ENCODE measurements around the gene GPRC5A.

- TF ChIP-seq, protein P1, sequence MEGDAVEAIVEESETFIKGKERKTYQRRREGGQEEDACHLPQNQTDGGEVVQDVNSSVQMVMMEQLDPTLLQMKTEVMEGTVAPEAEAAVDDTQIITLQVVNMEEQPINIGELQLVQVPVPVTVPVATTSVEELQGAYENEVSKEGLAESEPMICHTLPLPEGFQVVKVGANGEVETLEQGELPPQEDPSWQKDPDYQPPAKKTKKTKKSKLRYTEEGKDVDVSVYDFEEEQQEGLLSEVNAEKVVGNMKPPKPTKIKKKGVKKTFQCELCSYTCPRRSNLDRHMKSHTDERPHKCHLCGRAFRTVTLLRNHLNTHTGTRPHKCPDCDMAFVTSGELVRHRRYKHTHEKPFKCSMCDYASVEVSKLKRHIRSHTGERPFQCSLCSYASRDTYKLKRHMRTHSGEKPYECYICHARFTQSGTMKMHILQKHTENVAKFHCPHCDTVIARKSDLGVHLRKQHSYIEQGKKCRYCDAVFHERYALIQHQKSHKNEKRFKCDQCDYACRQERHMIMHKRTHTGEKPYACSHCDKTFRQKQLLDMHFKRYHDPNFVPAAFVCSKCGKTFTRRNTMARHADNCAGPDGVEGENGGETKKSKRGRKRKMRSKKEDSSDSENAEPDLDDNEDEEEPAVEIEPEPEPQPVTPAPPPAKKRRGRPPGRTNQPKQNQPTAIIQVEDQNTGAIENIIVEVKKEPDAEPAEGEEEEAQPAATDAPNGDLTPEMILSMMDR (IDR thresholded peaks at IDR 0.05), result no peak
- TF ChIP-seq EP300 (IDR thresholded peaks at IDR 0.05), result no peak
Measured at GRCh38 chr12:12909228-12909994, 18.0 kb downstream of the GPRC5A start.
